PC-9 (cell line): ENCODE measurements around the gene EVL. TPM values are rescaled to one million over a fixed set of nuclear protein-coding genes. Genes with fewer than 3 reads are reported as not detected.

ENCODE experiments used
- BruUV-seq: library from RNA; stranded (reverse); fragments of 400-500 nt; replicated peaks from 2 replicates; lab custom pipeline; 2021; lab: Mats Ljungman, UMichigan
- CTCF ChIA-PET: fragments of 300-600 bp; sonication (Branson Sonifier 250); formaldehyde crosslinking; loops from one replicate; lab custom pipeline; 2022; ENCODE audit warnings: antibody characterized with exemption; lab: Charles Lee
- POLR2A ChIA-PET: fragments of 300-600 bp; sonication (Branson Sonifier 250); formaldehyde crosslinking; loops from one replicate; lab custom pipeline; 2022; ENCODE audit warnings: antibody characterized with exemption; ENCODE audit not compliant: unreplicated experiment; lab: Charles Lee
- DNase-seq, 2 experiments: peaks; one replicate each; pipeline versions ENCODE4 v3.0.0 to v3.0.0-alpha.2; 2015 to 2022; ENCODE audit warnings: mixed read lengths in 1 of 2
- H2AFZ ChIP-seq: fragments of 200-600 bp; sonication (generic); 2 replicates; pipeline ENCODE4 v1.8.1; 2017; ENCODE audit warnings: antibody characterized with exemption
- H3F3A ChIP-seq: fragments of 200-600 bp; sonication (generic); 2 replicates; pipeline ENCODE4 v1.8.1; 2017; ENCODE audit warnings: antibody characterized with exemption, mild to moderate bottlenecking, low read depth; ENCODE audit not compliant: insufficient read depth
- H3K27ac ChIP-seq: fragments of 200-600 bp; sonication (generic); 2 replicates; pipeline ENCODE4 v1.6.1; 2016; ENCODE audit warnings: mixed run types
- H3K27me3 ChIP-seq: fragments of 200-600 bp; sonication (generic); 2 replicates; pipeline ENCODE4 v1.6.1; 2016; ENCODE audit warnings: low read depth, mixed run types; ENCODE audit not compliant: insufficient read depth
- H3K36me3 ChIP-seq: fragments of 200-600 bp; sonication (generic); 2 replicates; pipeline ENCODE4 v1.6.1; 2016; ENCODE audit warnings: low read depth, mixed run types
- H3K4me1 ChIP-seq: fragments of 200-600 bp; sonication (generic); replicated peaks from 2 replicates; pipeline ENCODE4 v1.6.1; 2016; ENCODE audit warnings: mixed run types; ENCODE audit not compliant: insufficient read depth
- H3K4me2 ChIP-seq: fragments of 200-600 bp; sonication (generic); 2 replicates; pipeline ENCODE4 v1.6.1; 2017; ENCODE audit warnings: mixed run types
- H3K4me3 ChIP-seq: fragments of 200-600 bp; sonication (generic); 2 replicates; pipeline ENCODE4 v1.6.1; 2016; ENCODE audit warnings: mixed run types
- H3K79me2 ChIP-seq: fragments of 200-600 bp; sonication (generic); 2 replicates; pipeline ENCODE4 v1.6.1; 2017; ENCODE audit warnings: low read depth, mixed run types
- H3K9me2 ChIP-seq: fragments of 200-600 bp; sonication (generic); 2 replicates; pipeline ENCODE4 v1.8.1; 2017; ENCODE audit warnings: mild to moderate bottlenecking; ENCODE audit not compliant: insufficient read depth
- H3K9me3 ChIP-seq: fragments of 200-600 bp; sonication (generic); 2 replicates; pipeline ENCODE4 v1.8.1; 2016; ENCODE audit warnings: low read depth; ENCODE audit not compliant: insufficient read depth
- H4K20me1 ChIP-seq: fragments of 200-600 bp; sonication (generic); 2 replicates; pipeline ENCODE4 v1.8.1; 2017; ENCODE audit not compliant: insufficient read depth
- EZH2 ChIP-seq: fragments of 200-600 bp; sonication (generic); IDR thresholded peaks from 2 replicates; pipeline ENCODE4 v1.8.0; 2017; ENCODE audit warnings: antibody characterized with exemption, low read depth
- intact Hi-C: fragments of 100-400 bp; cut with micrococcal nuclease; formaldehyde crosslinking; loops from one replicate; pipeline ENCODE4 v1.10.0; 2022; ENCODE audit not compliant: unreplicated experiment
- total RNA-seq: library from RNA; stranded (reverse); gene quantifications from 2 replicates; pipeline ENCODE4 v1.2.3, GENCODE V29; 2021
- TF ChIP-seq, protein P1 (sequence below): fragments of 200-600 bp; sonication (generic); conservative IDR thresholded peaks from 2 replicates; pipeline ENCODE4 v1.6.1; 2017; ENCODE audit warnings: mixed run types, antibody characterized with exemption, mild to moderate bottlenecking, moderate library complexity

The EVL gene
- total RNA-seq, 1 experiment from 2014 or later, result 5.9 TPM

DNA sequence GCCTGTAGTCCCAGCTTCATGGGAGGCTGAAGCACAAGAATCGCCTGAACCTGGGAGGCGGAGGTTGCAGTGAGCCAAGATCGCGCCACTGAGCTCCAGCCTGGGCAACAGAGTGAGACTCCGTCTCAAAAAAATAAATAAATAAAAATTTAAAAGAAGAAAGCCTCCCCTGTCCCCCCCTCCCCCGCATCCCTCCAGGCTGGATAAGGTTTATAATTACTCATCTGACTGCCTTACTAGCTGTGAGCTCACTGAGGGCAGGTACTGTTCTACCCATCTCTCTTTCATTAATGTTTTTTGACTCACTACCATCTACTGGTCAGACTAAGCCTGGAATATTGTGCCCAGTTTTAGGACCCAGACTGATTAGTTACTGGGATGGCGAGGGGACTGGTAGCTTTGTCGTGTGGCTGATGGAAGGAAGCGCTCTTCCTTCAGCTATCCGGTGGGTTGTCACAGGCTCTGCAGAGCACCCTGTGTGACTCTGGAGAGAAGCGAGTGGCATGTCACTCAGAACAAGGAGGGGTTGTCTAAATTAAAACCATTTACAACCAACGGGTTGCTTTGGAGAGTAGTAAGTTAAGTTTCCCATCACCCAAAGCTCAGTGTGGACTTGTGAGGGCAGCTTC, 16.9 kb downstream of the EVL start:
- Histone ChIP-seq H3K27me3 (no peaks in the 10 kb centered on the region), H3K27ac (no peak overlapping the region), H2AFZ (no peak overlapping the region), H3F3A (no peaks in the 10 kb centered on the region), H3K79me2 (no peaks in the 10 kb centered on the region), H3K4me3 (no peak overlapping the region), H3K36me3 (no peaks in the 10 kb centered on the region), H3K4me1 (no peaks in the 10 kb centered on the region; the same call in 1 of the 2 replicates), H3K4me2 (no peak overlapping the region), H3K9me3 (no peaks in the 10 kb centered on the region), H3K9me2 (no peaks in the 10 kb centered on the region), H4K20me1 (no peaks in the 10 kb centered on the region)
- no peak for DNase-seq
- intact Hi-C loops, result no loop called here
- TF ChIP-seq EZH2, result no peak
- TF ChIP-seq, protein P1, sequence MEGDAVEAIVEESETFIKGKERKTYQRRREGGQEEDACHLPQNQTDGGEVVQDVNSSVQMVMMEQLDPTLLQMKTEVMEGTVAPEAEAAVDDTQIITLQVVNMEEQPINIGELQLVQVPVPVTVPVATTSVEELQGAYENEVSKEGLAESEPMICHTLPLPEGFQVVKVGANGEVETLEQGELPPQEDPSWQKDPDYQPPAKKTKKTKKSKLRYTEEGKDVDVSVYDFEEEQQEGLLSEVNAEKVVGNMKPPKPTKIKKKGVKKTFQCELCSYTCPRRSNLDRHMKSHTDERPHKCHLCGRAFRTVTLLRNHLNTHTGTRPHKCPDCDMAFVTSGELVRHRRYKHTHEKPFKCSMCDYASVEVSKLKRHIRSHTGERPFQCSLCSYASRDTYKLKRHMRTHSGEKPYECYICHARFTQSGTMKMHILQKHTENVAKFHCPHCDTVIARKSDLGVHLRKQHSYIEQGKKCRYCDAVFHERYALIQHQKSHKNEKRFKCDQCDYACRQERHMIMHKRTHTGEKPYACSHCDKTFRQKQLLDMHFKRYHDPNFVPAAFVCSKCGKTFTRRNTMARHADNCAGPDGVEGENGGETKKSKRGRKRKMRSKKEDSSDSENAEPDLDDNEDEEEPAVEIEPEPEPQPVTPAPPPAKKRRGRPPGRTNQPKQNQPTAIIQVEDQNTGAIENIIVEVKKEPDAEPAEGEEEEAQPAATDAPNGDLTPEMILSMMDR, result no peak
- POLR2A ChIA-PET, result no interaction called here
- BruUV-seq, result no TSS peak
- CTCF ChIA-PET, result interaction anchor here (0.6 kb wide), 1 partner anchor 540 kb away, joined by 11 read pairs; no protein-coding TSS in a partner anchor

DNA sequence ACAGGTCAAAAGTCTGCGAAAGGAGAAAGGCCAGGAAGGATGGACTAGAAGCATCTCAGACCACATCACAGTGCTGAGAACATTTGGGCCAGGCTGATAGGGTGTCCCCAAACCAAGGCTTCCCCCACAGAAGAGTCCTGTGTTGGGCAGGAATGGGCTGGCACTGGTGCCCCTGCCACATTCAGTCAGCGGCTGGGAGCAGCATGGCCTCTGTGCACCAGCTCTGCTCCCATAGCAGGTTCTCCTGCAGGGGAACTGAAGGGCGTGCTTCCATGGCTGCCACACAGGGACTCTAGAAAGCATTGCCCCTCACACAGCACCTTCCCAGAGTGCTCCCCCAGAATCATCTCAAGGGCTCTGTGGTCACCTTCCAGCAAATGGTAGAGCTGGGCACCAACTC, 17.5 kb downstream of the EVL start:
- no peaks in the 10 kb centered on the region for H3K9me3 ChIP-seq
- H3K36me3 ChIP-seq, result no peaks in the 10 kb centered on the region
- H3F3A ChIP-seq, result no peaks in the 10 kb centered on the region
- CTCF ChIA-PET, result no interaction called here
- H2AFZ ChIP-seq, result no peak overlapping the region
- H3K27ac ChIP-seq, result no peak overlapping the region
- H3K4me2 ChIP-seq, result no peak overlapping the region
- intact Hi-C loops, result no loop called here
- POLR2A ChIA-PET, result no interaction called here
- H3K79me2 ChIP-seq, result no peaks in the 10 kb centered on the region
- no peaks in the 10 kb centered on the region for H4K20me1 ChIP-seq
- no peaks in the 10 kb centered on the region; the same call in 1 of the 2 replicates for H3K4me1 ChIP-seq
- no peaks in the 10 kb centered on the region for H3K27me3 ChIP-seq
- H3K9me2 ChIP-seq, result no peaks in the 10 kb centered on the region
- BruUV-seq, result no TSS peak
- H3K4me3 ChIP-seq, result no peak overlapping the region
- no peak for DNase-seq
- no peak for TF ChIP-seq EZH2
- TF ChIP-seq, protein P1, result no peak

DNA sequence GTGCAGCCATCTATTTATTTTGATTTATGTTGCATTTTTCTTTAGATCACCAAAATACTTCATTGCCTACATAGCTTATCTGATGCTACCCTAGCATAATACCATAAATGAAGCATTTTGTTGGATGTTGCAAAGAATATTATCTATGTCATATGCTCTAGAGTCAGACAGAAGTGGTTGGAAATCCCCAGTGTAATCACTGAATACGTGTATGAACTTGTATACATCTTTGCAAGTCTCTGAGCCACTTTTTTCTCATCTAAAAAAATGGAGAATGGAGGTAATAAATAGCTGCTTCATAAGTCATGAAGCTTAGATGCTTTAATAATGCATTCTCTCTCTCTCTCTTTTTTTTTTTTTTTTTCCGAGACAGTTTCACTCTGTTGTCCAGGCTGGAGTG, 18.5 kb downstream of the EVL start:
- no peak for DNase-seq
- H4K20me1 ChIP-seq, result no peaks in the 10 kb centered on the region
- no peaks in the 10 kb centered on the region for H3K9me2 ChIP-seq
- BruUV-seq, result no TSS peak
- H3K4me3 ChIP-seq, result no peak overlapping the region
- H3K4me2 ChIP-seq, result no peak overlapping the region
- no peaks in the 10 kb centered on the region for H3K36me3 ChIP-seq
- H3K4me1 ChIP-seq, result no peaks in the 10 kb centered on the region; the same call in 1 of the 2 replicates
- CTCF ChIA-PET, result no interaction called here
- no peak overlapping the region for H2AFZ ChIP-seq
- H3K9me3 ChIP-seq, result no peaks in the 10 kb centered on the region
- no peaks in the 10 kb centered on the region for H3K79me2 ChIP-seq
- H3F3A ChIP-seq, result no peaks in the 10 kb centered on the region
- H3K27ac ChIP-seq, result no peak overlapping the region
- no peak for TF ChIP-seq EZH2
- TF ChIP-seq, protein P1, result no peak
- no peaks in the 10 kb centered on the region for H3K27me3 ChIP-seq
- intact Hi-C loops, result no loop called here
- POLR2A ChIA-PET, result no interaction called here
